SK-N-SH (cell line): ENCODE results near the gene ASB18. TPM values are rescaled to one million over a fixed set of nuclear protein-coding genes. Genes with fewer than 3 reads are reported as not detected.

Source experiments
- CTCF ChIA-PET: fragments of 300-600, 350-600 bp; formaldehyde crosslinking; extraction: SDS; loops from one replicate; lab custom pipeline; 2021; lab: Yijun Ruan, JAX
- POLR2A ChIA-PET: fragments of 350-600 bp; sonication (Branson Sonifier 250); formaldehyde crosslinking; extraction: SDS; loops from one replicate; lab custom pipeline; 2020; ENCODE audit warnings: antibody characterized with exemption, inconsistent platforms; lab: Yijun Ruan, JAX
- DNase-seq: peaks from one replicate; pipeline ENCODE4 v3.0.0; 2012
- H2AFZ ChIP-seq: fragments of 200-600 bp; sonication (generic); 2 replicates; pipeline ENCODE4 v1.8.1; 2016; ENCODE audit warnings: antibody characterized with exemption, mild to moderate bottlenecking, low read depth
- H3F3A ChIP-seq: fragments of 200-600 bp; sonication (generic); replicated peaks from 2 replicates; pipeline ENCODE3; 2016; ENCODE audit warnings: antibody characterized with exemption, mild to moderate bottlenecking; ENCODE audit not compliant: insufficient read depth
- H3K27ac ChIP-seq, 2 experiments: fragments of 200-500 bp in 1 of 2; fragments of 200-600 bp in 1 of 2; sonication (Bioruptor generic) in 1 of 2; sonication (generic), shearing (Covaris generic) in 1 of 2; 2 replicates each; pipeline versions ENCODE4 v1.5.1 to v1.6.1; 2014 to 2016; ENCODE audit warnings: low read depth in 2 of 2, inconsistent platforms in 1 of 2, low read length in 1 of 2, mild to moderate bottlenecking in 1 of 2, mixed read lengths in 1 of 2
- H3K27me3 ChIP-seq: fragments of 200-600 bp; sonication (generic), shearing (Covaris generic); 2 replicates; pipeline ENCODE4 v1.6.1; 2016; ENCODE audit warnings: mixed run types; ENCODE audit not compliant: insufficient read depth
- H3K36me3 ChIP-seq, 2 experiments: fragments of 200-500 bp in 1 of 2; fragments of 200-600 bp in 1 of 2; sonication (Bioruptor generic) in 1 of 2; sonication (generic) in 1 of 2; replicated peaks in 1 of 2; 2 replicates each; pipeline versions ENCODE3 to v1.5.1; 2014 to 2016; ENCODE audit warnings: low read length in 1 of 2, mild to moderate bottlenecking in 1 of 2; ENCODE audit not compliant: insufficient read depth in 2 of 2, control insufficient read depth in 1 of 2
- H3K4me1 ChIP-seq, 2 experiments: fragments of 200-500 bp in 1 of 2; fragments of 200-600 bp in 1 of 2; sonication (Bioruptor generic) in 1 of 2; sonication (generic), shearing (Covaris generic) in 1 of 2; 2 replicates each; pipeline versions ENCODE4 v1.5.1 to v1.6.1; 2014 to 2016; ENCODE audit warnings: low read depth in 1 of 2, low read length in 1 of 2, mixed run types in 1 of 2; ENCODE audit not compliant: insufficient read depth in 2 of 2, control insufficient read depth in 1 of 2
- H3K4me2 ChIP-seq: fragments of 200-600 bp; sonication (generic), shearing (Covaris generic); 2 replicates; pipeline ENCODE4 v1.6.1; 2017; ENCODE audit warnings: mixed run types
- H3K4me3 ChIP-seq, 2 experiments: fragments of 200-500 bp in 1 of 2; fragments of 200-600 bp in 1 of 2; sonication (Bioruptor generic) in 1 of 2; sonication (generic), shearing (Covaris generic) in 1 of 2; 2 replicates each; pipeline versions ENCODE4 v1.5.1 to v1.8.1; 2014 to 2016; ENCODE audit warnings: low read depth in 2 of 2, inconsistent platforms in 1 of 2, low read length in 1 of 2, mild to moderate bottlenecking in 1 of 2, mixed read lengths in 1 of 2, moderate library complexity in 1 of 2
- H3K79me2 ChIP-seq: fragments of 200-600 bp; sonication (generic); 2 replicates; pipeline ENCODE4 v1.8.1; 2017; ENCODE audit warnings: mild to moderate bottlenecking; ENCODE audit not compliant: insufficient read depth
- H3K9ac ChIP-seq: fragments of 200-600 bp; sonication (generic); 2 replicates; pipeline ENCODE4 v1.6.1; 2017; ENCODE audit warnings: mixed run types
- H3K9me2 ChIP-seq: fragments of 200-600 bp; sonication (generic); 2 replicates; pipeline ENCODE4 v1.6.1; 2017; ENCODE audit warnings: mixed run types
- H3K9me3 ChIP-seq: fragments of 200-600 bp; sonication (generic); 2 replicates; pipeline ENCODE4 v1.6.1; 2017; ENCODE audit warnings: mixed run types, mild to moderate bottlenecking, moderate library complexity
- H4K20me1 ChIP-seq: fragments of 200-600 bp; sonication (generic); 2 replicates; pipeline ENCODE4 v1.6.1; 2017; ENCODE audit warnings: mild to moderate bottlenecking, mixed run types; ENCODE audit not compliant: insufficient read depth
- CHD2 ChIP-seq: fragments of 150-350 bp; IDR thresholded peaks from 2 replicates; pipeline ENCODE4 v1.6.1; 2018; ENCODE audit warnings: low read length; ENCODE audit not compliant: partially characterized antibody
- ELF1 ChIP-seq: IDR thresholded peaks from 2 replicates; pipeline ENCODE4 v1.4.0; 2012
- EZH2phosphoT487 ChIP-seq: fragments of 200-600 bp; sonication (generic); IDR thresholded peaks from 2 replicates; pipeline ENCODE4 v1.6.1; 2017; ENCODE audit warnings: low read depth, mixed run types, mild to moderate bottlenecking, antibody characterized with exemption, moderate library complexity, borderline replicate concordance
- FOXJ3 ChIP-seq: sonication (generic); formaldehyde crosslinking; IDR thresholded peaks from 2 replicates; pipeline ENCODE4 v1.5.1; 2020; ENCODE audit warnings: mild to moderate bottlenecking, missing genetic modification reagents
- FOXM1 ChIP-seq: IDR thresholded peaks from 2 replicates; pipeline ENCODE4 v1.4.0; 2012; ENCODE audit warnings: low read depth, mild to moderate bottlenecking
- GATA2 ChIP-seq: sonication (generic); formaldehyde crosslinking; IDR thresholded peaks from 2 replicates; pipeline ENCODE4 v1.5.0; 2020; ENCODE audit warnings: mild to moderate bottlenecking, missing genetic modification reagents
- IRF3 ChIP-seq: fragments of 150-350 bp; IDR thresholded peaks from 2 replicates; pipeline ENCODE4 v1.6.1; 2016; ENCODE audit warnings: mild to moderate bottlenecking, low read depth, low read length
- MEF2A ChIP-seq: IDR thresholded peaks from 2 replicates; pipeline ENCODE4 v1.4.0; 2012; ENCODE audit warnings: low read depth, borderline replicate concordance
- MXI1 ChIP-seq: IDR thresholded peaks from 2 replicates; pipeline ENCODE4 v1.6.1; 2012; ENCODE audit warnings: mild to moderate bottlenecking, low read depth, low read length, improper control_type of control experiment
- RCOR1 ChIP-seq: fragments of 150-350 bp; IDR thresholded peaks from 2 replicates; pipeline ENCODE4 v1.6.1; 2017; ENCODE audit warnings: antibody characterized with exemption, low read length
- RXRA ChIP-seq: IDR thresholded peaks from 2 replicates; pipeline ENCODE4 v1.4.0; 2012; ENCODE audit warnings: low read depth, mild to moderate bottlenecking, borderline replicate concordance
- SIN3A ChIP-seq: IDR thresholded peaks from 2 replicates; pipeline ENCODE4 v1.6.1; 2012; ENCODE audit warnings: low read depth, mild to moderate bottlenecking, low read length, moderate library complexity, borderline replicate concordance
- SMC3 ChIP-seq: IDR thresholded peaks from 2 replicates; pipeline ENCODE4 v1.6.1; 2012; ENCODE audit warnings: low read depth, low read length, improper control_type of control experiment
- TAF1 ChIP-seq: IDR thresholded peaks from 2 replicates; pipeline ENCODE4 v1.6.1; 2012; ENCODE audit warnings: low read depth, mild to moderate bottlenecking, low read length, moderate library complexity, borderline replicate concordance
- TCF12 ChIP-seq: IDR thresholded peaks from 2 replicates; pipeline ENCODE4 v1.4.0; 2012
- TEAD4 ChIP-seq: IDR thresholded peaks from 2 replicates; pipeline ENCODE4 v1.4.0; 2012; ENCODE audit warnings: mild to moderate bottlenecking, borderline replicate concordance; ENCODE audit not compliant: insufficient read depth
- USF2 ChIP-seq: fragments of 150-350 bp; IDR thresholded peaks from 2 replicates; pipeline ENCODE4 v1.6.1; 2017; ENCODE audit warnings: antibody characterized with exemption, low read length, low read depth, borderline replicate concordance
- WGBS: methylation state at CpG from one replicate; pipeline ENCODE4 v1.1.6; 2017; ENCODE audit warnings: low lambda C conversion rate; 5-methylcytosine and 5-hydroxymethylcytosine counted together
- polyA plus RNA-seq, 3 experiments: library from polyadenylated mRNA; depleted of rRNA; stranded (reverse); fragments of >200 nt; gene quantifications; 2 replicates each; pipeline ENCODE4 v1.2.3, GENCODE V29; 2012
- TF ChIP-seq, protein P1 (sequence below): IDR thresholded peaks from 2 replicates; pipeline ENCODE4; 2012

ASB18 gene
- polyA plus RNA-seq, 1 of the 3 experiments (the other 2 are of a cell fraction), result not detected

- Histone ChIP-seq H3K9ac (no peak overlapping the region), H3K4me2 (no peak overlapping the region), H3F3A (no peaks in the 10 kb centered on the region), H3K27me3 (no peaks in the 10 kb centered on the region; the same call in 1 of the 2 replicates), H3K27ac (no peak overlapping the region), H4K20me1 (no peaks in the 10 kb centered on the region)
- CTCF ChIA-PET, result no interaction called here
- TF ChIP-seq ELF1 (no peak), EZH2phosphoT487 (no peak)
- TF ChIP-seq, all 33 proteins: peak for 0
- Histone ChIP-seq H3K36me3 (no peaks in the 10 kb centered on the region), H2AFZ (no peak overlapping the region), H3K9me2 (no peaks in the 10 kb centered on the region), H3K4me3 (no peak overlapping the region), H3K4me1 (no peaks in the 10 kb centered on the region), H3K79me2 (no peaks in the 10 kb centered on the region), H3K9me3 (no peaks in the 10 kb centered on the region)
- POLR2A ChIA-PET, result no interaction called here
- no peak for DNase-seq
- 29% methylated on average over 8 of the region's 8 CpGs for WGBS
Observed at GRCh38 chr2:236256366-236256985, 7.7 kb downstream of the ASB18 start.

DNA sequence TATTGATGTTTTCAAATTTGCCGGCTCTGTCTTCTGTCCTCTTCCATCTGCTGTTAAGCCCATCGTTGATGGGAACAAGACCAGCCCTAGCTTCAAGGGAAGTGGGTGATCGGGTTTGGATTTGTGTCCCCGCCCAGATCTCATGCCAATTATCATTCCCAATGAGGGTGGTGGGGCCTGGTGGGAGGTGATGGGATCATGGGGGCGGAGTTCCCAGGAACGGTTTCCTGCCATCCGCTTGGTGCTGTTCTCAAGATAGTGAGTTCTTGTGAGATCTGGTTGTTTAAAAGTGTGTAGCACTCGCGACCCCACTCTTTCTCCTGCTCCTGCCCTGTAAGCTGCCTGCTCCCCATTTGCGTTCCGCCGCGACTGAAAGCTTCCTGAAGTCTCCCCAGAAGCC is 9.5 kb downstream of the ASB18 start:
- Histone ChIP-seq H3K79me2 (no peaks in the 10 kb centered on the region), H3K4me1 (no peaks in the 10 kb centered on the region), H3K4me3 (no peak overlapping the region), H3K27me3 (no peaks in the 10 kb centered on the region; the same call in 1 of the 2 replicates), H3K4me2 (no peak overlapping the region), H3K9me2 (no peaks in the 10 kb centered on the region), H2AFZ (no peak overlapping the region), H3K36me3 (no peaks in the 10 kb centered on the region), H3K9me3 (no peaks in the 10 kb centered on the region), H3K9ac (no peak overlapping the region), H3F3A (no peaks in the 10 kb centered on the region), H4K20me1 (no peaks in the 10 kb centered on the region), H3K27ac (no peak overlapping the region)
- POLR2A ChIA-PET, result no interaction called here
- CTCF ChIA-PET, result no interaction called here
- DNase-seq, result no peak
- no peak for TF ChIP-seq GATA2 (CRISPR knock-in tag)
- TF ChIP-seq SMC3, result no peak
- TF ChIP-seq TAF1, result no peak
- TF ChIP-seq, protein P1, sequence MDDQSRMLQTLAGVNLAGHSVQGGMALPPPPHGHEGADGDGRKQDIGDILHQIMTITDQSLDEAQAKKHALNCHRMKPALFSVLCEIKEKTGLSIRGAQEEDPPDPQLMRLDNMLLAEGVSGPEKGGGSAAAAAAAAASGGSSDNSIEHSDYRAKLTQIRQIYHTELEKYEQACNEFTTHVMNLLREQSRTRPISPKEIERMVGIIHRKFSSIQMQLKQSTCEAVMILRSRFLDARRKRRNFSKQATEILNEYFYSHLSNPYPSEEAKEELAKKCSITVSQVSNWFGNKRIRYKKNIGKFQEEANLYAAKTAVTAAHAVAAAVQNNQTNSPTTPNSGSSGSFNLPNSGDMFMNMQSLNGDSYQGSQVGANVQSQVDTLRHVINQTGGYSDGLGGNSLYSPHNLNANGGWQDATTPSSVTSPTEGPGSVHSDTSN, result no peak
- no peak for TF ChIP-seq SIN3A
- no peak for TF ChIP-seq RCOR1
- TF ChIP-seq USF2, result no peak
- TF ChIP-seq CHD2, result no peak
- TF ChIP-seq RXRA, result no peak
- no peak for TF ChIP-seq TEAD4
- TF ChIP-seq FOXM1, result no peak
- no peak for TF ChIP-seq TCF12
- no peak for TF ChIP-seq ELF1
- TF ChIP-seq MEF2A, result no peak
- no peak for TF ChIP-seq FOXJ3 (CRISPR knock-in tag)
- no peak for TF ChIP-seq IRF3
- TF ChIP-seq MXI1, result no peak
- 64% methylated on average over 13 of the region's 13 CpGs for WGBS
